Measurements from ENCODE around the gene DLGAP1. TPM values are rescaled to one million over a fixed set of nuclear protein-coding genes. Genes with fewer than 3 reads are reported as not detected.

Gene DLGAP1
- total RNA-seq, 1 donor from 2014 or later = 0.05 TPM

- Mint-ChIP-seq H3K27ac (ENCODE audit: unreplicated experiment) (no peak overlapping the region), H3K27me3 (ENCODE audit: unreplicated experiment) (peaks cover 8% of the 10 kb centered on the region), H3K36me3 (ENCODE audit: unreplicated experiment) (no peaks in the 10 kb centered on the region), H3K4me3 (ENCODE audit: unreplicated experiment) (no peak overlapping the region), H3K4me1 (ENCODE audit: unreplicated experiment) (no peaks in the 10 kb centered on the region), H3K9me3 (ENCODE audit: unreplicated experiment) (no peaks in the 10 kb centered on the region)
- TF ChIP-seq CTCF (IDR thresholded peaks at IDR 0.05) = no peak
- DNase-seq (ENCODE audit: extremely low spot score, unreplicated experiment) = no peak
These were observed 590.3 kb downstream of the DLGAP1 start for GRCh38 chr18:3864669-3865298.

GRCh38 chr18:3863593-3863992 lies 591.5 kb downstream of the DLGAP1 start:
- no peak overlapping the region for H3K4me3 Mint-ChIP-seq (ENCODE audit: unreplicated experiment)

GRCh38 chr18:3863006-3863405 lies 592.1 kb downstream of the DLGAP1 start:
- Mint-ChIP-seq H3K4me3 (ENCODE audit: unreplicated experiment) (no peak overlapping the region), H3K4me1 (ENCODE audit: unreplicated experiment) (no peaks in the 10 kb centered on the region), H3K27ac (ENCODE audit: unreplicated experiment) (no peak overlapping the region), H3K9me3 (ENCODE audit: unreplicated experiment) (no peaks in the 10 kb centered on the region), H3K36me3 (ENCODE audit: unreplicated experiment) (no peaks in the 10 kb centered on the region), H3K27me3 (ENCODE audit: unreplicated experiment) (peaks cover 8% of the 10 kb centered on the region)
- no peak for DNase-seq (ENCODE audit: extremely low spot score, unreplicated experiment)
- TF ChIP-seq CTCF (IDR thresholded peaks at IDR 0.05) = no peak

More at GRCh38 chr18:3863593-3863992, 591.5 kb downstream of the DLGAP1 start:
- H3K27ac Mint-ChIP-seq (ENCODE audit: unreplicated experiment) = no peak overlapping the region
- no peaks in the 10 kb centered on the region for H3K9me3 Mint-ChIP-seq (ENCODE audit: unreplicated experiment)
- H3K4me1 Mint-ChIP-seq (ENCODE audit: unreplicated experiment) = no peaks in the 10 kb centered on the region
- no peaks in the 10 kb centered on the region for H3K36me3 Mint-ChIP-seq (ENCODE audit: unreplicated experiment)
- no peak for TF ChIP-seq CTCF (IDR thresholded peaks at IDR 0.05)
- no peak for DNase-seq (ENCODE audit: extremely low spot score, unreplicated experiment)
- H3K27me3 Mint-ChIP-seq (ENCODE audit: unreplicated experiment) = peaks cover 8% of the 10 kb centered on the region

GRCh38 chr18:3861495-3861894 lies 593.6 kb downstream of the DLGAP1 start:
- no peak for TF ChIP-seq CTCF (IDR thresholded peaks at IDR 0.05)
- Mint-ChIP-seq H3K9me3 (ENCODE audit: unreplicated experiment) (no peaks in the 10 kb centered on the region), H3K36me3 (ENCODE audit: unreplicated experiment) (no peaks in the 10 kb centered on the region), H3K4me1 (ENCODE audit: unreplicated experiment) (no peaks in the 10 kb centered on the region), H3K27ac (ENCODE audit: unreplicated experiment) (no peak overlapping the region), H3K27me3 (ENCODE audit: unreplicated experiment) (peaks cover 8% of the 10 kb centered on the region), H3K4me3 (ENCODE audit: unreplicated experiment) (no peak overlapping the region)
- DNase-seq (ENCODE audit: extremely low spot score, unreplicated experiment) = no peak

- Mint-ChIP-seq H3K27ac (ENCODE audit: unreplicated experiment) (no peak overlapping the region), H3K36me3 (ENCODE audit: unreplicated experiment) (no peaks in the 10 kb centered on the region), H3K4me1 (ENCODE audit: unreplicated experiment) (no peaks in the 10 kb centered on the region), H3K4me3 (ENCODE audit: unreplicated experiment) (no peak overlapping the region), H3K27me3 (ENCODE audit: unreplicated experiment) (peaks cover 8% of the 10 kb centered on the region), H3K9me3 (ENCODE audit: unreplicated experiment) (no peaks in the 10 kb centered on the region)
- no peak for DNase-seq (ENCODE audit: extremely low spot score, unreplicated experiment)
- TF ChIP-seq CTCF (IDR thresholded peaks at IDR 0.05) = no peak
These were observed 597.6 kb downstream of the DLGAP1 start for GRCh38 chr18:3857544-3857943.
